SH-SY5Y (cell line): ENCODE measurements around the gene BRAP.

Source experiments
- GATA2 ChIP-seq: IDR thresholded peaks from 2 replicates; pipeline ENCODE4 v1.6.1; 2011; ENCODE audit warnings: mild to moderate bottlenecking, low read depth, low read length
- GATA3 ChIP-seq: IDR thresholded peaks from 2 replicates; pipeline ENCODE4 v1.6.1; 2011; ENCODE audit warnings: low read depth, mild to moderate bottlenecking, low read length, moderate library complexity

BRAP gene

GRCh38 chr12:111599453-111600204 lies 86.1 kb downstream of the BRAP start:
- TF ChIP-seq GATA2 (no peak), GATA3 (no peak)

GRCh38 chr12:111598637-111599452 lies 86.9 kb downstream of the BRAP start, which contains the start of gene ATXN2:
Gene ATXN2 (minus strand): TSS chr12:111599315. CDS start chr12:111599034, 281 bp downstream.
- TF ChIP-seq GATA3 (no peak), GATA2 (no peak)

- TF ChIP-seq GATA2 (no peak), GATA3 (no peak)
Measured at GRCh38 chr12:111597831-111598636, 87.7 kb downstream of the BRAP start.

- TF ChIP-seq GATA3 = no peak
- no peak for TF ChIP-seq GATA2
Measured at GRCh38 chr12:111596985-111597830, 88.5 kb downstream of the BRAP start.
